SU-DHL-6 (cell line): Measurements from ENCODE around the gene CDC6.

Source experiments
- H2AFZ ChIP-seq: fragments of 200-600 bp; sonication (generic); 2 replicates; pipeline ENCODE4 v1.6.1; 2014; ENCODE audit warnings: low read depth, mild to moderate bottlenecking, moderate library complexity, mixed read lengths, antibody characterized with exemption, low read length; ENCODE audit not compliant: severe bottlenecking
- H3F3A ChIP-seq: fragments of 200-600 bp; shearing (Covaris generic); 2 replicates; pipeline ENCODE4 v1.6.0; 2016; ENCODE audit warnings: antibody characterized with exemption, mild to moderate bottlenecking; ENCODE audit not compliant: insufficient read depth
- H3K27ac ChIP-seq: fragments of 200-600 bp; sonication (generic); 2 replicates; pipeline ENCODE4 v1.5.1; 2016; ENCODE audit warnings: low read depth, mild to moderate bottlenecking, low read length, moderate library complexity, mixed read lengths
- H3K27me3 ChIP-seq: fragments of 200-600 bp; sonication (generic), shearing (Covaris generic); 2 replicates; pipeline ENCODE4 v1.6.0; 2014; ENCODE audit warnings: mild to moderate bottlenecking, low read length
- H3K36me3 ChIP-seq: fragments of 200-600 bp; sonication (generic); 2 replicates; pipeline ENCODE4 v1.6.1; 2014; ENCODE audit warnings: mild to moderate bottlenecking, low read length, mixed read lengths
- H3K4me2 ChIP-seq: fragments of 300-600, 200-600 bp; shearing (Covaris generic), sonication (generic); 2 replicates; pipeline ENCODE4 v1.6.0; 2014; ENCODE audit warnings: low read length, low read depth, mild to moderate bottlenecking; ENCODE audit not compliant: poor library complexity, severe bottlenecking
- H3K4me3 ChIP-seq: fragments of 200-600 bp; sonication (generic); 2 replicates; pipeline ENCODE4 v1.5.1; 2014; ENCODE audit warnings: antibody characterized with exemption, low read length, mild to moderate bottlenecking, mixed read lengths; ENCODE audit not compliant: insufficient read depth, poor library complexity, severe bottlenecking
- H3K79me2 ChIP-seq: fragments of 200-600 bp; sonication (generic); 2 replicates; pipeline ENCODE4 v1.6.1; 2014; ENCODE audit warnings: mild to moderate bottlenecking, low read length, moderate library complexity; ENCODE audit not compliant: insufficient read depth
- H3K9ac ChIP-seq: fragments of 200-600 bp; sonication (generic); 2 replicates; pipeline ENCODE4 v1.7.0; 2014; ENCODE audit warnings: mild to moderate bottlenecking, low read length
- H3K9me2 ChIP-seq: fragments of 200-600 bp; sonication (generic); replicated peaks from 2 replicates; pipeline ENCODE4 v1.6.1; 2014; ENCODE audit warnings: low read length; ENCODE audit not compliant: insufficient read depth
- H3K9me3 ChIP-seq: fragments of 200-600 bp; sonication (generic); 2 replicates; pipeline ENCODE4 v1.6.1; 2014; ENCODE audit warnings: low read length, mixed read lengths; ENCODE audit not compliant: insufficient read depth
- H4K20me1 ChIP-seq: fragments of 200-600 bp; sonication (generic); 2 replicates; pipeline ENCODE4 v1.6.1; 2014; ENCODE audit warnings: low read depth, mild to moderate bottlenecking, antibody characterized with exemption, low read length, moderate library complexity, mixed read lengths
- EZH2phosphoT487 ChIP-seq: fragments of 200-600 bp; sonication (generic), shearing (Covaris generic); conservative IDR thresholded peaks from 2 replicates; pipeline ENCODE4 v1.6.1; 2018; ENCODE audit warnings: mild to moderate bottlenecking, antibody characterized with exemption, low read length, moderate library complexity, mixed read lengths
- TF ChIP-seq, protein P1 (sequence below): fragments of 200-600 bp; sonication (generic); IDR thresholded peaks from one replicate; pipeline ENCODE4 v1.5.1; 2017; ENCODE audit warnings: antibody characterized with exemption, mild to moderate bottlenecking, low read length, moderate library complexity; ENCODE audit not compliant: insufficient read depth, poor library complexity, severe bottlenecking

Gene CDC6

DNA sequence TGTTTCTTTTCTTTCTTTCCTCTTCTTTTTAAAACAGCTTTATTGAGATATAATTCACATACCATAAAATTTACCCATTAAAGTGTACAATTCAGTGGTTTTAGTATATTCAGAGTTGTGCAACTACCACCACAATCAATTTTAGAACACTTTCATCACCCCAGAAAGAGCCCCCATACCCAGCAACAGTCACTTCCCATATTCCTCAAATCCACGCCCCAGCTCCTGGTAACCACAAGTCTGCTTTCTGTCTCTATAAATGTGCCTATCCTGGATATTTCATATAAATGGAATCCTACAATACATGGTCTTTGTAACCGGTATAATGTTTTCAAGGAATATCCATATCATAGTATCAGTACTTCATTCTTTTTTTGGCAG is 40.7 kb downstream of the CDC6 start:
- no peaks in the 10 kb centered on the region for H4K20me1 ChIP-seq
- H2AFZ ChIP-seq: no peak overlapping the region
- H3K9me2 ChIP-seq: no peaks in the 10 kb centered on the region
- peaks cover 34% of the 10 kb centered on the region for H3K79me2 ChIP-seq
- no peaks in the 10 kb centered on the region for H3K36me3 ChIP-seq
- no peak overlapping the region for H3K27ac ChIP-seq
- no peak overlapping the region for H3K9ac ChIP-seq
- H3K9me3 ChIP-seq: no peaks in the 10 kb centered on the region
- no peaks in the 10 kb centered on the region for H3K27me3 ChIP-seq
- peaks cover 18% of the 10 kb centered on the region for H3F3A ChIP-seq
- no peak overlapping the region for H3K4me3 ChIP-seq
- no peak for TF ChIP-seq EZH2phosphoT487
- TF ChIP-seq, protein P1, sequence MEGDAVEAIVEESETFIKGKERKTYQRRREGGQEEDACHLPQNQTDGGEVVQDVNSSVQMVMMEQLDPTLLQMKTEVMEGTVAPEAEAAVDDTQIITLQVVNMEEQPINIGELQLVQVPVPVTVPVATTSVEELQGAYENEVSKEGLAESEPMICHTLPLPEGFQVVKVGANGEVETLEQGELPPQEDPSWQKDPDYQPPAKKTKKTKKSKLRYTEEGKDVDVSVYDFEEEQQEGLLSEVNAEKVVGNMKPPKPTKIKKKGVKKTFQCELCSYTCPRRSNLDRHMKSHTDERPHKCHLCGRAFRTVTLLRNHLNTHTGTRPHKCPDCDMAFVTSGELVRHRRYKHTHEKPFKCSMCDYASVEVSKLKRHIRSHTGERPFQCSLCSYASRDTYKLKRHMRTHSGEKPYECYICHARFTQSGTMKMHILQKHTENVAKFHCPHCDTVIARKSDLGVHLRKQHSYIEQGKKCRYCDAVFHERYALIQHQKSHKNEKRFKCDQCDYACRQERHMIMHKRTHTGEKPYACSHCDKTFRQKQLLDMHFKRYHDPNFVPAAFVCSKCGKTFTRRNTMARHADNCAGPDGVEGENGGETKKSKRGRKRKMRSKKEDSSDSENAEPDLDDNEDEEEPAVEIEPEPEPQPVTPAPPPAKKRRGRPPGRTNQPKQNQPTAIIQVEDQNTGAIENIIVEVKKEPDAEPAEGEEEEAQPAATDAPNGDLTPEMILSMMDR: no peak
- H3K4me2 ChIP-seq: no peak overlapping the region

DNA sequence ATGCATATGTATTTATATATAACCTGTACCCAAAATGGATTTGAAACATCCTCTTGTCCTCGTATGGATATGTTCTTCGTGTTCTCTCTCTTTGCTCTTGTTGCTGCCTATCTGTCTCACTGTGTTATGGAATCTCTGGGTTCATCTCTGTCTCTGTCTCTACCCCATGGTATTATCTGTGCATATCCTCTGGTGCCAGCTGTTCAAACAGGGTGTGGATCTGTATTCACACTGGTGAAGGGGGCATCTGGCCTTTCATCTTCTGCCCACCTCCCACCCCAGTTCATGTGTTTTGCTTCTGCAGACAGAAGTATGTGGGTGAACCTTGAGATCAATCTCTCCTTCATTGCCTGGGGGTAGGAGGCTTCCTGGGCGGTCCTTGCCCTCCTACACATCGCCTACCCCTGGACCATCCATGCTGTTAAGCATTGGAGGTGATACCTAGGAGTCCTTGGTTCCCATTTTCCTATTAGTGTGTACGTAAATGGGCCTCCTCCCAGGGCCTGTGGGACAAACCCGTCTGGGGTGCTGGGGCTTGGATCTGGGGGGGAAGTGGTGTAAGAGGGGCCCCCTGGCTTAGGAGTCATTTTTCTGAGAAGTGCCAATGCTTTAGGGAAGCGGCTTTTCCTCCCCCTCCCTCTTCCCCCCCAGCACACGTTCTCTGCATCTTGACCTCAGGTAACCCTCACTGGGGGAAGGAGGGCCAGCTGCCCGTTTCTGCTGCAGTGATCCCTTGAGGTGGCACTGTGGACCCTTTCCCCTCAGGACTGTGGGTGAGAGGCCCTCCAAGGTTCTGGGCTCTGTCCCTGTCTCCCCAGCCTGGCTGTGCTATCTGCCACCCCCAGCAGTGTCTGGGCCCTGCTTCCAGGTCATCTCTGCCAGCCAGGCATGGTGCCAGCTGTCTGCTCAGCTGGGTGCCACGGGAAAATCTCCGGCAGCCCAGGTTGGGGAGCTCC is 42.4 kb downstream of the CDC6 start:
- H3K4me2 ChIP-seq: no peak overlapping the region
- peaks cover 32% of the 10 kb centered on the region for H3K79me2 ChIP-seq
- 0 out of 2 replicates have a peak, but pooled peaks cover 9% of the 10 kb centered on the region for H3F3A ChIP-seq
- no peaks in the 10 kb centered on the region for H4K20me1 ChIP-seq
- no peaks in the 10 kb centered on the region for H3K27me3 ChIP-seq
- H3K9ac ChIP-seq: no peak overlapping the region
- no peak overlapping the region for H2AFZ ChIP-seq
- H3K4me3 ChIP-seq: no peak overlapping the region
- TF ChIP-seq EZH2phosphoT487: no peak
- TF ChIP-seq, protein P1: no peak
- no peaks in the 10 kb centered on the region for H3K9me2 ChIP-seq
- no peaks in the 10 kb centered on the region for H3K36me3 ChIP-seq
- H3K9me3 ChIP-seq: no peaks in the 10 kb centered on the region
- H3K27ac ChIP-seq: no peak overlapping the region

DNA sequence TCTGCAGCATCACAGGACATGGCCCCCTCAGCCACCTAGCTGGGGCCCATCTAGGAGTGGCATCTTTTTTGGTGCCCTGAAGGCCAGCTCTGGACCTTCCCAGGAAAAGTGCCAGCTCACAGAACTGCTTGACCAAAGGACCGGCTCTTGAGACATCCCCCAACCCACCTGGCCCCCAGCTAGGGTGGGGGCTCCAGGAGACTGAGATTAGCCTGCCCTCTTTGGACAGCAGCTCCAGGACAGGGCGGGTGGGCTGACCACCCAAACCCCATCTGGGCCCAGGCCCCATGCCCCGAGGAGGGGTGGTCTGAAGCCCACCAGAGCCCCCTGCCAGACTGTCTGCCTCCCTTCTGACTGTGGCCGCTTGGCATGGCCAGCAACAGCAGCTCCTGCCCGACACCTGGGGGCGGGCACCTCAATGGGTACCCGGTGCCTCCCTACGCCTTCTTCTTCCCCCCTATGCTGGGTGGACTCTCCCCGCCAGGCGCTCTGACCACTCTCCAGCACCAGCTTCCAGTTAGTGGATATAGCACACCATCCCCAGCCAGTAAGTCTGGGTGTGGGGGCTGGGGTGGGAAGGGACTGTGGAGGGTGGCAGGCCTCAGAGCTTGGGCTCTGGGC is 43.3 kb downstream of the CDC6 start:
- Histone ChIP-seq H3K4me2 (no peak overlapping the region), H4K20me1 (no peaks in the 10 kb centered on the region), H3K4me3 (no peak overlapping the region), H2AFZ (no peak overlapping the region), H3F3A (0 out of 2 replicates have a peak, but pooled peaks cover 2% of the 10 kb centered on the region), H3K36me3 (no peaks in the 10 kb centered on the region), H3K27me3 (no peaks in the 10 kb centered on the region), H3K27ac (no peak overlapping the region), H3K9me2 (no peaks in the 10 kb centered on the region), H3K9ac (no peak overlapping the region), H3K79me2 (peaks cover 27% of the 10 kb centered on the region), H3K9me3 (no peaks in the 10 kb centered on the region)
- TF ChIP-seq EZH2phosphoT487: no peak
- TF ChIP-seq, protein P1: no peak
